ENCODE data around the gene CREB3L2.

DNA sequence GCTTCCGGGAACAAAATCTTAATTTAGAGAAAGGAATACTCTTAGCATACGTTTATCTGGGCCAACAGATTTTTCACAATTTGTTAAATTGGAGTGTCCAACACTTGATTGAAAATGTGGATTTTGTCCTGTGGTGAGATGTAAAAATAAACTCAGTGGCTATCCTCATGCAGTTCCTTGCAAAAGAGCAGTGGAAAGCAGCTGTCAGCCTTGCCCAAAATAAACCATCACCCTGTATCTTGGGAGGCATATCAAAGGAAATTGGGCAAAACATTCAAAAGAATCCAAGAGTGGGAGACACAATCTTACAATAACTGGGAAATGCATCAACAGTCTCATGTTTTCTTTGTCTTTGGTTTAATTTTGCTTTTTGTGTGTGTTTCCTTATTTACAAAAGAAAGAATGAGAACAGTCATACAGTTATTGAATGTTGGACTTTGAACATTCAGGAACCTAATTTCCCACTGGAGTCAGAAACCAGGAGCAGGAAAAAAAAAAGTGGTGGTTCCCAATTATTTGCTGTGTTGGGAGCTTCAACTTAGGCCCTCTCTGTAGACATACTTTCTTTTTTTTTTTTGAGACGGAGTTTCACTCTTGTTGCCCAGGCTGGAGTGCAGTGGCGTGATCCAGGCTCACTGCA is 110.8 kb downstream of the CREB3L2 start:
- TF ChIP-seq, protein P1, sequence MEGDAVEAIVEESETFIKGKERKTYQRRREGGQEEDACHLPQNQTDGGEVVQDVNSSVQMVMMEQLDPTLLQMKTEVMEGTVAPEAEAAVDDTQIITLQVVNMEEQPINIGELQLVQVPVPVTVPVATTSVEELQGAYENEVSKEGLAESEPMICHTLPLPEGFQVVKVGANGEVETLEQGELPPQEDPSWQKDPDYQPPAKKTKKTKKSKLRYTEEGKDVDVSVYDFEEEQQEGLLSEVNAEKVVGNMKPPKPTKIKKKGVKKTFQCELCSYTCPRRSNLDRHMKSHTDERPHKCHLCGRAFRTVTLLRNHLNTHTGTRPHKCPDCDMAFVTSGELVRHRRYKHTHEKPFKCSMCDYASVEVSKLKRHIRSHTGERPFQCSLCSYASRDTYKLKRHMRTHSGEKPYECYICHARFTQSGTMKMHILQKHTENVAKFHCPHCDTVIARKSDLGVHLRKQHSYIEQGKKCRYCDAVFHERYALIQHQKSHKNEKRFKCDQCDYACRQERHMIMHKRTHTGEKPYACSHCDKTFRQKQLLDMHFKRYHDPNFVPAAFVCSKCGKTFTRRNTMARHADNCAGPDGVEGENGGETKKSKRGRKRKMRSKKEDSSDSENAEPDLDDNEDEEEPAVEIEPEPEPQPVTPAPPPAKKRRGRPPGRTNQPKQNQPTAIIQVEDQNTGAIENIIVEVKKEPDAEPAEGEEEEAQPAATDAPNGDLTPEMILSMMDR (conservative IDR thresholded peaks at IDR 0.05; ENCODE audit: low read depth, low read length) = no peak
- TF ChIP-seq RAD21 (IDR thresholded peaks at IDR 0.05; ENCODE audit: low read length) (no peak), RCOR1 (IDR thresholded peaks at IDR 0.05; ENCODE audit: insufficient replicate concordance, low read length) (no peak), SMC3 (IDR thresholded peaks at IDR 0.05; ENCODE audit: low read depth, low read length) (no peak), POLR2A (IDR thresholded peaks at IDR 0.05; ENCODE audit: low read depth, low read length) (no peak), NFE2L2 (IDR thresholded peaks at IDR 0.05; ENCODE audit: low read depth, low read length) (no peak), MAFK (IDR thresholded peaks at IDR 0.05; ENCODE audit: low read depth, low read length) (no peak), MXI1 (IDR thresholded peaks at IDR 0.05; ENCODE audit: borderline replicate concordance, low read depth, low read length) (no peak), RFX5 (IDR thresholded peaks at IDR 0.05; ENCODE audit: low read depth, low read length) (no peak), CEBPB (IDR thresholded peaks at IDR 0.05; ENCODE audit: low read depth, low read length) (no peak), BHLHE40 (IDR thresholded peaks at IDR 0.05; ENCODE audit: low read depth, low read length) (no peak), FOS (IDR thresholded peaks at IDR 0.05; ENCODE audit: low read depth, low read length) (no peak)
- TF ChIP-seq, protein P2, sequence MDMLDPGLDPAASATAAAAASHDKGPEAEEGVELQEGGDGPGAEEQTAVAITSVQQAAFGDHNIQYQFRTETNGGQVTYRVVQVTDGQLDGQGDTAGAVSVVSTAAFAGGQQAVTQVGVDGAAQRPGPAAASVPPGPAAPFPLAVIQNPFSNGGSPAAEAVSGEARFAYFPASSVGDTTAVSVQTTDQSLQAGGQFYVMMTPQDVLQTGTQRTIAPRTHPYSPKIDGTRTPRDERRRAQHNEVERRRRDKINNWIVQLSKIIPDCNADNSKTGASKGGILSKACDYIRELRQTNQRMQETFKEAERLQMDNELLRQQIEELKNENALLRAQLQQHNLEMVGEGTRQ (IDR thresholded peaks at IDR 0.05; ENCODE audit: low read depth, low read length) = no peak
- TF ChIP-seq, protein P3, sequence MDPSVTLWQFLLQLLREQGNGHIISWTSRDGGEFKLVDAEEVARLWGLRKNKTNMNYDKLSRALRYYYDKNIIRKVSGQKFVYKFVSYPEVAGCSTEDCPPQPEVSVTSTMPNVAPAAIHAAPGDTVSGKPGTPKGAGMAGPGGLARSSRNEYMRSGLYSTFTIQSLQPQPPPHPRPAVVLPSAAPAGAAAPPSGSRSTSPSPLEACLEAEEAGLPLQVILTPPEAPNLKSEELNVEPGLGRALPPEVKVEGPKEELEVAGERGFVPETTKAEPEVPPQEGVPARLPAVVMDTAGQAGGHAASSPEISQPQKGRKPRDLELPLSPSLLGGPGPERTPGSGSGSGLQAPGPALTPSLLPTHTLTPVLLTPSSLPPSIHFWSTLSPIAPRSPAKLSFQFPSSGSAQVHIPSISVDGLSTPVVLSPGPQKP (IDR thresholded peaks at IDR 0.05; ENCODE audit: borderline replicate concordance, low read depth, low read length) = no peak
